ENCODE data around the gene GRIN2C.
A peak's percentile ranks its signal among the peaks of the same experiment; 100 is the strongest.

The GRIN2C gene

GRCh38 chr17:74842599-74843351 lies 16.9 kb downstream of the GRIN2C start:
- no peak for DNase-seq

- DNase-seq = no peak
These were observed 17.5 kb downstream of the GRIN2C start for GRCh38 chr17:74842146-74842598.

- DNase-seq = peak; percentile 64 to 77
These were observed 18.6 kb downstream of the GRIN2C start for GRCh38 chr17:74840989-74841666.

GRCh38 chr17:74839990-74840852 lies 19.5 kb downstream of the GRIN2C start:
- no peak for DNase-seq

- no peak for DNase-seq
These were observed 21.4 kb downstream of the GRIN2C start for GRCh38 chr17:74838274-74838673.

- no peak for DNase-seq
These were observed 22.8 kb downstream of the GRIN2C start for GRCh38 chr17:74836691-74837467.

GRCh38 chr17:74836191-74836590 lies 23.5 kb downstream of the GRIN2C start:
- no peak for DNase-seq

GRCh38 chr17:74833501-74834377 lies 25.9 kb downstream of the GRIN2C start:
- DNase-seq = peak in 1 of 2 experiments; percentile 31

GRCh38 chr17:74832421-74832820 lies 27.3 kb downstream of the GRIN2C start:
- no peak for DNase-seq

- DNase-seq = no peak
These were observed 28.1 kb downstream of the GRIN2C start for GRCh38 chr17:74831444-74832146.

- no peak for DNase-seq
These were observed 28.8 kb downstream of the GRIN2C start for GRCh38 chr17:74830861-74831260.

- no peak for DNase-seq
These were observed 31.9 kb downstream of the GRIN2C start for GRCh38 chr17:74827800-74828199.

- DNase-seq = no peak
These were observed 33.5 kb downstream of the GRIN2C start for GRCh38 chr17:74825952-74826719.

- DNase-seq = no peak
These were observed 34.6 kb downstream of the GRIN2C start for GRCh38 chr17:74824961-74825627.

GRCh38 chr17:74822939-74823367 lies 36.7 kb downstream of the GRIN2C start:
- no peak for DNase-seq

GRCh38 chr17:74822335-74822938 lies 37.2 kb downstream of the GRIN2C start:
- no peak for DNase-seq

GRCh38 chr17:74821655-74822334 lies 37.9 kb downstream of the GRIN2C start:
- DNase-seq = no peak

GRCh38 chr17:74819801-74820436 lies 39.8 kb downstream of the GRIN2C start:
- DNase-seq = no peak

Measured in AML-193 (cell line).